Activated CD4-positive, CD25-positive, alpha-beta regulatory T cell treated with anti-CD3 and anti-CD28 coated beads, Interleukin-2, amount 50 U/mL, for 72 hours (primary cell): ENCODE measurements around the gene PTPN20.

Experiments used
- DNase-seq: peaks from one replicate; pipeline ENCODE4 v3.0.0; 2021

The PTPN20 gene

DNA sequence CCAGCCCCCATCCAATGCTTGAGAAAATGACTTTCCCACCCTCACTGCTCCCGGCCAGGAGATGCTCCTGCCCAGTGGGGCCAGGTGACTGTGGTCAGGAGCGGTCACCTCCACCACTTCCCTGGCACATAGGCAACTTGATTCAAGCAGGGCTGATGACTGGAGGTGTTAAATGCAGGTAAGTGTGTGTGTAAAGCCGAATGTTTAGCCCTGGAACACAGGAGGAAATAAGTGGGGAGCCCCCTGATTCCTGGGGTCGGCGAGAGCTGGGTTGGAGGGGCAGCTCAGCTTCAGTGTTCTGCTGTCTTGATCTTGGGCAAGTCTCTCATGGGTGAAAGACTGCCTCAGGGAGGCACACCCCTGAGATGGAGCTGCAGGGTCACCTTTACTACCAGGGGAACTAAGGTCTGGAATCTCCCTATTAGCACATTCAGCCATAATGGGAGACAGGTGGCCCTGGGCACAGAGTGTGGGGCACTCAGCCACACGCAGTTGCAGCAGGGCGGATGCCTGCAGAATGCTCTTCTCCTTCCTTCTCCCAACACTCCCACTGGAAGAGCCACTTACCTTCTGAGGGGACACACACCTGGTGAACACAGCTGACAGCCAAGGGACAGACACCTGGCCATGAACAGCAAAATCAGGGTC, 124.1 kb downstream of the PTPN20 start:
- DNase-seq = peak; percentile 15

DNA sequence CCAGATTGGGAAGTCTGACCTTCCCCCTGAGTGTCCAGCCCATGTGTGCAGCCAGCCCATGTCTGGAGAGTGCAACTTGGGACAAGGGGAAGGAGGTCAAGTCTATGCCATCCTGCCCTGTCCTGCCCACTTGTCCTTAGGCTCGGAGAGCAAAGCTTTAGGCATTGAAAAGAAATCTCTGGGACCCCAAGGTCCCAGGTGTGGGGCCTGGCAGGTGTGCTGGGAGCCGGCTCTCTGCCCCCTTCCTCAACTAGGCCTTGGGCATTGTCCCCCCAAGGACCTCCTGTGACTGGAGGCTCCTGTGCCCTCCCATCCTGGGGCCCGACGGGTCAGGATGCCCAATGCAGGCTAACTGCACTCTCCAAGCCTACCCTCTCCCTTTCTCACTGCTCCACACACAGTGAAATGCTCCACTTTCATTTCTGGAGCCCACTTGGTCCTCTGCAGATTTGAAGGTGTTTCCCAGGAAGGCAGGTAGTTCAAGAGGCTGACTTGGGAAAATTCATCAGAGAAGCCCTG, 124.7 kb downstream of the PTPN20 start:
- DNase-seq = peak; percentile 14

DNA sequence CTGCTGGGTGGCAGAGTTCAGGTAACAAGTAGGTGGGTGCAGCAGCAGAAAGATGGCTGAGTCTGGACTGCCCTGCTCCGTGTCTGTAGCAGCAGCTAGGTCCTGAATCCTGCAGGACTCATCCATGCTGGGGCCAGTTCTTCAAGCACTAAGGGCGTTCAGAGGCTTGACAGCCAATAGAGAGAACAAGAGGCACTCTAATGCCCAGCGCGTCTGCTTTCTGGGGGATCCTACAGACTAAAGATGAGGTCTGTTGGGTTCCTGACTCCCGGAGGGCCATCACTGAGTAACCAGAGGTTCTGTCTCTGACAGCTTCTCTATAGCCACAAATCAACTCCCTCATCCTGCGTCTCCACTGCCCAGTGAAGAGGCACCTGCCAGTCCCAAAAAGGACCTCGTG, 125.5 kb downstream of the PTPN20 start:
- DNase-seq = peak; percentile 3

DNA sequence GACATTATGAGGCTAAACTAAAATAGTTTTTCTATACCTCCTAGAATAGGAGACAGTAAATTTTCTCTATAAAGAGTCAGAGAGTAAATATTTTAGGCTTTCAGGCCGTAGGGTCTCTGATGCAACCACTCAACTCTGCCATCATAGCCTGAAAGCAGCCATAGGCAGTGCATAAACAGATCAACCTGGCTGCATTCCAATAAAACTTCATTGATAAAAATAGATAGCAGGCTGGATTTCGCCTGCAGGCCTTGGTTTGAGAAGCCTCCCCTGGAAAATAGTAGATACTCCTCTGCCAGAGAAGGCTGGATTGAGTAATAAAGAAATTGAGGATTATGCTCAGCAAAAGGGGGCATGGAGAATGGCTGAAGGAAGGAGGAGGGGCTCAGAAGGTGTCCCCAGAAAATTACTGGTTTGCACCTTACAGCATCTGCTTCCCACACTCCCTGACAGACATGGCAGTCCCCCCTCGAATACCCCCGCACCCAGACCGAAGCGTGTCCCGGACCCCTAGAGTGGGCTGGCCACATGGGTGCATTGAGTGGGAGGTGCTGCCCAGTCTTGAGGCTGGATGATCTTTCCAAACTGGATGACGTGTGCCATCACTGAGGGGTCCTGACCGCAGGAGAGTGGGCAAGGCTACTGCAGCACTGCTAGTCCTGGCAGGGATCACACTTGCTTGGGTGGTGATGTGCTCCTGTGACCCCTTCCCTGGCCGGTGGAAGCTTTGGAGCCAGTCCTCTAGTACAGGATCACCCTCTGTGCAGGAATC, 126.6 kb downstream of the PTPN20 start:
- DNase-seq = peak; percentile 6

DNA sequence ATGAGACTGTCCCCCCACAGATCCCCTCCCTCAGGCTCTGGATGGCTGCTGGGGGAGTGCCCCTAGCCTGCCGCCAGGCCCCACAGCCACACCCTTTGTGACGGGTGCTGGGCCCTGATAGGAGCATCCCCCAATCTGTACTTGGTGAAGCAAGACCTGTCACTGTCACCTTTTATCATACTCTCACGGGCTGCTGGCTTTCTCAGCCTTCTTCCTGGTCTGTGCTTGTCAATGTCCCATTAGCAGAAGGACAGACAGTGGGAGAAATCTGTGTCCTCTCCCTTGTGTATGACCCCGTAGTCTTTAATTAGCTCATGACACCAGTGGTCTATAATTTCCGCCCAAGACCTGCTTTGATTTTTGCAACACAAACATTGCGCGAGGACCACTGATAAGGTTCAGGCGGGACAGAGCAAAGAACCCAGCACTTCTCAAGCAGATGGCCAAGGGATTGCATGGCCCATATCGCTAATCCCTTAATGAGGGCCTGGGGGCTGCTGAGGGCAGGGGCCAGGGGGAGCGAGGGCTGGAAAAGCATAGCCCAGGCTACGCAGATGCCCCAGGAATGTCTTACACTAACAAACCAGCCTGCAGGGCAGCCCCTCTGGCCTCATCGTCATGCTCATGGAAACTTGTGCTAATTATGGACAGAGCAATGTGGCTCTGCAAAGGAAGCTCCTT, 127.8 kb downstream of the PTPN20 start:
- no peak for DNase-seq

DNA sequence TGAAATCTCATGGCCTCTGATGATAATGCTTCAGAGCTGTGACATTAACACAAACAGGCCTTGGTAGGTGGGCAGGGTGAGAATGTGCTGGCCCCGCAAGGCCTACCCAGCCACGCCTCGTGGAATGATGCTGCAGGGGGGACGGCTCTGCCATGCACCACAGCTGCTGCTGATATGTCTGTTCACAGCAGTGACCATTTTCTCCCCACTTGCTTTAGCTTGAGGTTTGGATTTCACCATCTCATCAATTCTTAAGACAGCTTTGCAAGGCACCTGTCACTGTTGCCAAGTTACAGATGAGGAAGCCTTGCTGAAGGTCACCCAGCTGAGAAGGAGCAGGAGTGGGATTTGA, 128.3 kb downstream of the PTPN20 start:
- DNase-seq = no peak

DNA sequence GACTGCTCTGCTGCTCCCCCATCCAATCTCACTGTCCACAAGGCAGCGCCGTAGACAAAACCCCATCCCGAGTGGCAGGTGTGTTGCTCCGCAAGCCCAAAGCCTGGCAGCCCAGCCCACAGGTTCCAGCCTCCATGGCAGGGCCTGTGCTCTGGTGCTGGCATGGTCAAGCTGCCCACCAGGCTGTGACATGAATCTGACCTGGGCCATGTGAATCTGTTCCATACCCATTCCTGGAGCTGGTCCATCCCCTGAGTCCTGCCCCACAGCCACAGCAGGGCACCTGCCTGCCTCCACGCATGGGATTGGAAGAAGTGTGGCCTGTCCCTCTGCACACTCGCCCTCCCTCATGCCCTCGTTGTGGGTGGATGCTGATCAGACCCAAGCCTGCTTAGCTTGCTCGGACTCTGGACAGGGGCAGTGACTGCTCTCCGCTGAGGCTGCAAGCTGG, 128.8 kb downstream of the PTPN20 start:
- DNase-seq = no peak

DNA sequence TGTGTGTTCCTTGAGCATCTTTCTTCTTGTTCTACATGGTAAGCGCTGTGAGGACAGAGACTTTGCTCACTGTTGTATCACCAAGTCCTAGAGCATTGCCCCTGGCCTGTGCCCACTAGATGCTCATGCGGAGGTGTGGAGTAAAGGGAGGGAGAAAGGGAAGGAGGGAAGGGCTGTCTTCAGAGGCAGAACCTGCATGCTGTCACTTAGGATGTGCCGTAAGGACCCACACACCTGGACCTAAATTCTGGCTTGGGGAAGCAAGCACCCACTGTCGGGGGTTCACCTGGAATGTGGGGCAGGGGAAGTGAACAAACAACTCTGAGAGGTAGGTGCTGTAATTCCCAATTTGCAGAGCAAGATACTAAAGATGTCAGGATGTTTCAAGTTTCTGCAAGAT, 129.5 kb downstream of the PTPN20 start:
- DNase-seq = no peak

DNA sequence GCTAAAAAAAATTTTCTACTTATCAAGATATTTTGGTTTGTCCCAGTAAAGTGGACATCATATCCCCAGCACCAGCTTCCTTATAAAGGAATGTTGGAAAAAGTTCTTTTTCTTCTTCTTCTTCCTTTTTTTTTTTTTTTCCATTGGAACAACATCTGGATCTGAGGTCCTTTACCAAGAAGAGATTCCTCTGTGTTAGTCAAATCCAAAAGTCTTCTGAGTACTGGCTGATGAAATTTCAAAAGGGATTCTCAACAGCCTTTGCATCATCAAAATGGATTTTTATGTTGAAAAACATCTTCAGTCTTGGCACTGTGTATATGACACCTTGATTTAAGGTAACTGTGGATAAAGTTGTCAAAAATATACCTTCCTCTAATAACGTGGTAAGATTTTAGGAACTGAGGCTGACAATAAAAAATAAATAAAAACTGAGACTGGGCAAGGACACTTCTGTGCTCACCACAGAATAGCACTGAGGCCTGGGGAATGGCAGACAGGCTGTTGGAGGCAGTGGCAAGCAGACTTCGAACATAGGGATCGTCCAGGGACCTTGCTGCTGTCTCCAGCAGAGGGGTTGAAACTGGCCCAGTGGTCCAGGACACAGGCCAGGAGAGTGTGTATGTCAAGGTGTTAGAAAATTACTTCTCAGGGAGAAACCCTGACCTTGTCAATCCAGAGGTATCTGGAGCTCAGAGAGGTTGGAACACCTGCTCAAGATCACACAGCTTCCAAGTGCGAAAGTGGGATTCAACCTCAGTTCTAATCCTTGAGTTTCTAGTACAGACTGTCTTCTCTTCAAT, 130.4 kb downstream of the PTPN20 start:
- no peak for DNase-seq

DNA sequence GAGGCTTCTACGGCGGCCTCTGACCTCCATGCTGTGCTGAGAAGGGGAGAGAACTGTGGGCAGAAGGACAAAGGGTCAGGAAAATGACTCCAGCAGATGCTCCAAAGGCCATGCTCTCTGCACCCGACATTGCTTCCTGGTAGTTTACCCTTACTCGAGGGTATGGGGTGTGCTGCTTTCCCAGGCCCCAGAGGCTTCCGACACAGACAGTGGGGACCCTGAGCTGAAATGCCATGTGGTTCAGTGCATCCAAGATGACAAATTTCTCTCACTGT, 130.9 kb downstream of the PTPN20 start:
- DNase-seq = no peak

DNA sequence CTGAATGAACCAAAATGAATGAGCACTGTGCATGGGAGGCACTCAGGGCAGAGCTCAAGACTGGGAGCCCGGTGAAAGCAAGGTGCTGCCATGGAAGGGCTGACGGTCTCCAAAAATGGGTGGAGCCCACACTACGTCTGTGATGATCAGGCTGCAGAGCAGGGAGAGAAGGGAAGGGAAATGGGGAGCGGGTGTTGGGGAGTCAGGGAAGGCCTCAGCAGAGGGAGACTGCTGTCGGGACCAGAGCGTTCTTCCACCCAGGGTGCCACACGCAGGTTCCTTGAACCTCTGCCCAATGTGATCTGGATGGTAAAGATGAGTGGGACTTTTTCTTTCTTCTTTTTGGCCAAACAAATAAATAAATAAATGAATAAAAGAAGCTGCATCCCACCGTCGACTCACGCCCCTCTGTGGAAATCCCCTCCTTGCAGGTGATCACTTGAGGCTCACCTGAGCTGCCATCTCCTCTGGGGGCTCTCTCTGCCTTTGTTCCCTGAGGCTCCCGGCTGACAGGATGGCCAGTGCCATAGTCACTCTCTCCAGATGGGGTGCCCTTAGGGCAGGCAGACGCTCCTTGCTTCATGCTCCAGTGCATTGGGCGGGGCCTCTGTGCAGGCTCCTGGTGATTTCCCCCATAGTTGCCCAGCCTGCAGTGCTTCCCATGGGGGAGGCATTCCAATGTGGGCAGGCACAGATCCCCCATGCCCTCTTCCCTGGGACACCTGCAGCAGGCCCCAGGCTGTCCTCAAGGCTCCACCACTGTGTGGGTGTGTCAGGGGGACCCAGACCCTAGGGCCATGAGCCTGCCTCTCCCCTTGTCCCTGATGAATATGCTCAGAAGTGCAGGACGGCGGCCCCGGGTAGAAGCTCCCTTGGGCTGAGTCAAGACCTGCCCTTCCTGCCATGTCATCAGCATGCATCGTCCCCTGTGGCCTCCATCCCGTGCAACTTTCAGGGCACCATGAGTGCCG, 131.8 kb downstream of the PTPN20 start:
- no peak for DNase-seq

DNA sequence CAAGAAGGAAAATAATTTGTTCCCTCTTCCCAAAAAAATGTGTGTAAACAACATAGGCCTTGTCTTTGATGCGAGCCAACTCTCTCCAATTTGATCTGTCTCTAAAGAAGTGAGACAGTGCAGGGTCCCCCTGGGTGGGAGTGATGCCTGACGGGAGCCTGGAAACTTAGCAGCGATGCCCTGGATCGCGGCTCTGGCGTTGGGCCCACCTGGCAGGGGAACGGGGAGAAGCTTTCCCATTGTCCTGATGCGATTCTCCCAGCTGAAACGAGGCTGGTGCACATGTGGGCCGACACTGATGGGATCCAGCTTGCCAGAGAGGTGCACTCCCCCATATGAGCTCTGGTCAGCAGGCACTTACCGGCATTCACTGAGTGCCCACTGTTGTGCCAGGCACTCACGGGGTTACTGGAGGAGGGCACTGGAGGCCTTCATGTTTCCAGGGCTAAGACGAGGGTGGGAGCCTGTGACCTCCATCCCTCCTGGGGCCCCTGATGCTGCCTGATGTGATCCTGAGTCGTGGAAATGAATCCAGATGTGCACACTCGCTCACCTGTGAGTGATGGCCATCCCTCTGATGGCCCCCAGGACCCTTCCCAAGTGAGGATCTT, 132.8 kb downstream of the PTPN20 start:
- DNase-seq = no peak

DNA sequence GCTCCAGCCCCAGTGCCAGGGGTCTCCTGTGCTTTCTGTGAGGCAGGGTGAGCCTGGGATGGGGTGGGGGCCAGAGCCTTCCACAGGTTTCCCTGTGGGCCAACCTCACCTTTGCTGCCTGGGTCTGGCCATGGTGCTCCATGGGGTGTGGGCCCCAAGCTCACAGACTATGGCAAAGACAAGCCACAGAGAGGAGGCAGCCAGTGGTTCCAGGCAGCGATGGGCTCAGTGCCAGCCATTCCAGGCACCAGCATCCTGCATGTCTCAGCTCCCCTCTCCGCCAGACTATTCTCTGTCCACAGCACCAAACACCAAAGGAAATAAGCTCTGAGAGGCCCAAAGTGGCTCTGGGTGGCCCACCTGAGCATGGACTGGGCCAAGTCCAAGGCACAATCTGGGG, 133.5 kb downstream of the PTPN20 start:
- no peak for DNase-seq

DNA sequence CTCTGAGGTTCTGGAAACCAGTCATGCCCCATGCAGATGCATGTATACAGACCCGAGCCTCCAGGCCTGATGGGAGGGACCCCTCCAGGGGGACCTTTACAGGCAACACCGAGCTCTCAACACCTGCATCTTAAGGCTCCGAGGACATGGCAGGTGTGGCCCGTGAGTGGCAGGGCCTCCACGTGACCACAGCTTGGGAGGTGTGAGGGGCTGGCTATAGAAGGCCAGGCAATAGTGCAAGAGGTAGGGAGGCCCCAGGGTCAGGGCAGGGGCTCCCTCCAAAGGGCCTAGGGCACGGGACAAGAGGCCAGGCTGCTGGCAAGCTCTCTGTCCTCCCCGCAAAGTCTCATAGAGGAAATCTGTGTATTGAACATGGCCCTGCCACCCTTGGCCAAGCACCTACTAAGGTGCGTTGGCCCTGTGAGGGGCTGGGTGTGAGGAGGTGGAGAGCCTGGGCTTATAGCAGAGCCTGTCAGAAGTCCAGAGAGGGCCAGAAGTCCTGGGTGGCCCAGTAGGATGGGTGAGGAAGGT, 134.2 kb downstream of the PTPN20 start:
- DNase-seq = no peak

DNA sequence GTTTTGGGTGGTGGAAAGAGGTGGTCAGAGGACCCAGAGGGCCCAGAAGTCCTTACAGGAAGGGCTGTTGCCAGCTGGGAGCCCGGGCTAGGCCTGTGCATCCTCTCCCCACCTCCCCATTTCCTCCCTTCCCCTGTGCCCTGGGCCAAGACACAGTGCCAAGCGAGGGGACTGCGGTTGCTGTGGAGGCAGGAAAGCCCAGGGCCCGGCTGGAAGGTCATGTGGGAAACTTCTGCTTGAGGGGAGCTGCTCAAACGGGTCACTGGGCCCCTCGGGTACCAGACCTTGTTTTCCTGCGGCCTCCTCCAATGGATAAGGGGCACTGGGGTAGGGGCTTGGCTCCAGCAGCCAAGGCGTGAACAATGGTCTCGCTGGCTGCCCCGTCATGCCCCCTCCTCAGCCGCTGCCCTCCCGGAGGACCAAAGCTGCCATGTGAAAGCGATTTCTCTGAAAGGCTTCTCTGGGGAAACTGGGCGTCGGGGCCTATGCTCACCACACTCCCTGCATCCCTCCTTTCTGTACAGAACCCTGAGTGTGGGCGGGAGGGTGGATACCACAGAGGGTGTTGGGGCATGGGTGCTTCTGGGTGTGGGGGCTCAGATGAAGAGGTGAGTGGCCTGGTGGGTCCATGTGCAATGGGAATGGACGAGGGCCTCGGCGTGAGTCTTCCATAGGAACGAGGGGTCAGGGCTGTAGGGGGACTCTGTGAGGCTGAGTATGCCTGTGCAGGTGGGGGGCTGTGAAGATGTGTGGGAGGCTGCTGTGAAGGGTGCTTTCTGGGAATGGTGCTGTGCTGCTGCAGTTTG, 135.3 kb downstream of the PTPN20 start:
- DNase-seq = no peak

DNA sequence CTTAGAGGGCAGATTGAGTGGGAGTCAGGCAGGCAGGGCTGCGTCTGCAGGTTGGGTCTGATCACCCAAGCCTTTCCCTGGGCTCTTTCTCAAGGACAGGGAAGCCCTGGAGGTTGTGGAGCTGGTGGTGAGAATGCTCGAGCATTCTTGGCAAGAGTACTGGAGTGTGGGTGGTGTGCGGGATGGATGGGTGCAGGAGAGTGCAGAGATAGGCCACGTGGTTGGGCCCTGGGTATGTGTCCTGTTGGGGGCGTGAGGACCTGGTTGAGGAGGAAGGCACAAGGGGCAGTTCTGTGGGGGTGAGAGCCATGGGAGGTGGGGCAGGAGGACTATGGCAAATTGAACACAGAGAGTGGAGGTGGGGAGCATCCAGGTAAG, 135.9 kb downstream of the PTPN20 start:
- no peak for DNase-seq

DNA sequence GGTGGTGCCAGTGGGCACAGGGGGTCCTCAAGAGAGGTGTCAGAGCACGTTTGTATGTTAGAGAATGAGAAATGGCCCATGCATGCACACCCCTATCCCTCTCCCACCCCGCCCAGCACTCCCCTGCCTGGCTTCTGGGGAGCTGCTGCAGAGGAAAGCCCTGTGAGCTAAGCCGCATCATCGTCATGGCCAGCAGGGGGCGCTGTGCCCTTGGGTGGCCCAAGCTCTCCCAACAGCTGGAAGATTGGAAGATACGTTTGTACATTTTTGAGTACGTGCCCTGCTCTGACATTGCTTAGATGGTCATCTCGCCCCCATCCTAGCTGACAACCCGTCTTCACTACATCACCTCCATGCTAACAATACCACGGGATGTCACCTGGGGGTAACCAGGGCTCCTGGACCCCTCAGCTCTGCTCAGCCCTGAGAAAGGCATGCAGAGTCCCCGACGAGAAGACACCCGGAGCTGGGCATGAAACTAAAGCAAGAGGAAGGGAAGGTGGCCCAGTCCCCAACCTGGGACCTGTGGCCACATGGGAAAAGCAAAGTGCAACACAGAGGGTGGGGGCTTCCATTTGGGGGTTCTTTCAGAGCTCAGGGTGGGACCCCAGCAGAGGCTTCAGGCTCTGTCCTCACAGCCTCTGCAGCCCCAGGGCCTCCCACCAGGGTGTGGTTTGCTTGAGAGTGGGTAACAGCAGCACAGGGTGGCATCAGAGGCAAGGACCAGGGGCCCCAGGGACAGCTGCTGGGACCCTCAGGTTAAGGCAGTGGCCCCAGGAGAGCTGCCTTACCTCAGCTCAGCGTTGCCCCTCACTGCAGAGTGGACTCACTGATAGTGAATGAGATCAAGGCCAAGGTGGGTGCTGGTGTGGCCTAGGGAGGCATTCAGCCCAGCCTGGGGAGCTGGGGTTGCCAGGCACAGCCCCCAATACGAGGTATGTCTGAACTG, 136.6 kb downstream of the PTPN20 start:
- peak; percentile 81 for DNase-seq

DNA sequence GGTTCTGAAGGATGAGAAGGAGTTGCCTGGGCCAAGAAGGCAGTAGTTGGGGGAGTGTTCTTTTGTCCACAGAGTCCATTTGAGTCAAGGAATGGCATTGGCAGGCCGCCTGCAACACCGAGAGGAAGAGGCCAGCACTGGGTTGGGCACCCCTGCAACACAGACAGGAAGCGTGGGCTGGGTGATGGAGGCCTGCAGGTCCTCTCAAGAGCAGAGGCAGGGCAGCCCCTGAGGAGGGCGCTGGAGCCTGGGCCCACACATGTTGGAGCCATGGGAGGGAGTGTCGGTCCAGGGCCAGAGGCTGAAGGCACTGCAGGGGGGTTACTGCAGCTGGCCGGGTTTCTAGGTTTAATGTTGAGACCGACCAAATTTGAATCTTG, 137.3 kb downstream of the PTPN20 start:
- no peak for DNase-seq
